GM11168 (cell line): Measurements from ENCODE around the gene EGLN1.

Source experiments
- in situ Hi-C: fragments of 300-500 bp; cut with MboI; formaldehyde crosslinking; loops from one replicate; pipeline ENCODE4 v1.12.0; 2022; ENCODE audit warnings: low sequenced_read_pairs; ENCODE audit not compliant: unreplicated experiment

EGLN1 gene

GRCh38 chr1:231422798-231423309 lies 767 bp upstream of the EGLN1 start:
- in situ Hi-C loops, result no loop called here

- in situ Hi-C loops, result no loop called here
Measured at GRCh38 chr1:231421546-231421970, 529 bp downstream of the EGLN1 start.

- in situ Hi-C loops, result no loop called here
Measured at GRCh38 chr1:231420959-231421545, 1.0 kb downstream of the EGLN1 start.

- in situ Hi-C loops, result no loop called here
Measured at GRCh38 chr1:231420299-231420958, 1.7 kb downstream of the EGLN1 start.

GRCh38 chr1:231419738-231420298 lies 2.3 kb downstream of the EGLN1 start:
- in situ Hi-C loops, result loop anchor here (5.0 kb wide), 1 partner anchor 107 kb away; the partner anchor contains the start of gene TSNAX

- in situ Hi-C loops, result loop anchor here (5.0 kb wide), 1 partner anchor 108 kb away; the partner anchor contains the start of gene TSNAX
Measured at GRCh38 chr1:231419147-231419546, 2.9 kb downstream of the EGLN1 start.

- in situ Hi-C loops, result loop anchor here (5.0 kb wide), 1 partner anchor 109 kb away; the partner anchor contains the start of gene TSNAX
Measured at GRCh38 chr1:231418741-231419107, 3.4 kb downstream of the EGLN1 start.

- in situ Hi-C loops, result loop anchor here (5.0 kb wide), 1 partner anchor 109 kb away; the partner anchor contains the start of gene TSNAX
Measured at GRCh38 chr1:231418101-231418740, 3.9 kb downstream of the EGLN1 start.

GRCh38 chr1:231417513-231417912 lies 4.6 kb downstream of the EGLN1 start:
- in situ Hi-C loops, result loop anchor here (5.0 kb wide), 1 partner anchor 110 kb away; the partner anchor contains the start of gene TSNAX

GRCh38 chr1:231416901-231417300 lies 5.2 kb downstream of the EGLN1 start:
- in situ Hi-C loops, result loop anchor here (5.0 kb wide), 1 partner anchor 110 kb away; the partner anchor contains the start of gene TSNAX

GRCh38 chr1:231415018-231415583 lies 7.0 kb downstream of the EGLN1 start:
- in situ Hi-C loops, result loop anchor here (5.0 kb wide), 1 partner anchor 112 kb away; the partner anchor contains the start of gene TSNAX

- in situ Hi-C loops, result loop anchor here (5.0 kb wide), 1 partner anchor 113 kb away; the partner anchor contains the start of gene TSNAX
Measured at GRCh38 chr1:231414260-231415016, 7.6 kb downstream of the EGLN1 start.

- in situ Hi-C loops, result no loop called here
Measured at GRCh38 chr1:231413749-231414082, 8.4 kb downstream of the EGLN1 start.

- in situ Hi-C loops, result no loop called here
Measured at GRCh38 chr1:231411036-231411531, 11.0 kb downstream of the EGLN1 start.

- in situ Hi-C loops, result no loop called here
Measured at GRCh38 chr1:231410036-231410612, 12.0 kb downstream of the EGLN1 start.

GRCh38 chr1:231408528-231409094 lies 13.5 kb downstream of the EGLN1 start:
- in situ Hi-C loops, result no loop called here

- in situ Hi-C loops, result no loop called here
Measured at GRCh38 chr1:231407547-231408396, 14.3 kb downstream of the EGLN1 start.

- in situ Hi-C loops, result no loop called here
Measured at GRCh38 chr1:231407049-231407448, 15.0 kb downstream of the EGLN1 start.
